NCI-H82 treated with DMSO at 0.1 percent for 48 hours (cell line): Measurements from ENCODE around the gene ILDR2.

Source experiments
- DNase-seq: peaks from one replicate; lab custom pipeline; 2025; ENCODE audit not compliant: unreplicated experiment; lab: John Stamatoyannopoulos, UW

The ILDR2 gene

DNA sequence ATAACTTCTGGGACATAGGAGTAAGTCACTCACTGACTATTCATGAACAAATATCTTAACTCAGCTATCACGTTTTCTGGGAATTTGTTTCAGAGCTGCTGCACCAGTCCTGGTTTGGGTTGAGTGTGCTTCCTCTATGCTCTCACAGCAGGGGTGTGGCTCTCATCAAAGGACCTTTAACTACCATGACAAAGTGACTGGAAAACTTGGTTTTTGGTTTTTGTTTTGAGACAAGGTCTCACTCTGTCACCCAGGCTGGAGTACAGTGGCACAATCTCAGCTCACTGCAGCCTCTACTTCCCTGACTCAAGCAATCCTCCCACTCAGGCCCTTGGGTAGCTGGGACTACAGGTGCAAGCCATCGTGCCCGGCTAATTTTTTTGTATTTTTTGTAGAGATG lies 4.1 kb downstream of the ILDR2 start:
- DNase-seq = no peak

DNA sequence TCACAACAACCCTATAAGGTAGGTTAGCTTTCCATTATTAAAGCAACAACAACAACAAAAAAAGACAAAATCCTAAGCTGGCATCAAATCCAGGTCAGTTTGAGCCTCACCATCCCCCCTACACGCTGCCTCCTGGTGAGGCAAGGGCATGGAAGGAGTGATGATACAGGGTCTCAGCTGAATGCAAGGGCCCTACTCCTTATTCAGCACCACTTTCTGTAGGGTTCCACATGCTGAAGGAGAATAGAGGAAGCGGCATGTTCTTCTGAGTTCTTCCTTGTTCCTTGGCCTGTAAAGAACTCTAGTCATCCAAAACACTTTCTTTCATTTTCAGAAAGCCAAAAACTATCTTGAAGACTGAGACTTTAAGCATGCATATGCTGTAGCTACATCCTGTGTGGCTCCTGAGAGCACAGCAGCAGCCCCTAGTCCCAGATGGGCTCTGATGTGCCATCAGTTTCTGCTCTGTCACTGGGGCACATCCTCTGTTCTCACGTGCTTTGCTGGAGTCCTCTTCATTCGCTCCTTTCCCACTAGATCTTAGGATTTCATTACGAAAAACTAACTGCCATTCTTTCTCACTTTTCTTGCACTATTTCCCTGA lies 6.2 kb downstream of the ILDR2 start:
- no peak for DNase-seq

DNA sequence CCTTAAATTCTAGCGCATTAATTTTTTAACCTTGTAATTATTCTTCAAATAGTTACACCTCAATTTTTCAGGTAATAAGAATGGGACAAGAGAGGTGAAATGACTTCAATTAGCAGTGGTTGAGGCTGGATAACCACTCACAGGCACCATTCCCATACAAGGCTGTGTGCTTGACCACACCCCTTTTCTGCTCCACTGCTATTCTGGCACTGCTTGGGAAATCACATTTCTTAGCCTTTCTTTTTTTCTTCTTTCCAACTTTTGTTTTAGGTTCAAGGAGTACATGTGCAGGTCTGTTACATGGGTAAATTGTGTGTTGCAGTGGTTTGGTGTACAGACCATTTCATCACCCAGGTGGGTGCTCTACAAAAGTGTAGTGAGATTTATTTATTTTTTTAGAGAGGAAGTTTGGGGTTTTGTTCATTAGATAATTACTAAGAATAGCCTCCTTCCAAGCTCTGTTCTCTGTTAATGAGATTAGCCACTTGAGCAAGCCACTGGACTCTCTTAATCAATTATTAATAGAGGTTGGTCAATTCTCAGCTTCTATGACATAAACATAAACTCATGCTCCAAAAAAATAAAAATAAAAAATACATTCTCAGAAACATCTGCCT lies 14.4 kb downstream of the ILDR2 start:
- no peak for DNase-seq

DNA sequence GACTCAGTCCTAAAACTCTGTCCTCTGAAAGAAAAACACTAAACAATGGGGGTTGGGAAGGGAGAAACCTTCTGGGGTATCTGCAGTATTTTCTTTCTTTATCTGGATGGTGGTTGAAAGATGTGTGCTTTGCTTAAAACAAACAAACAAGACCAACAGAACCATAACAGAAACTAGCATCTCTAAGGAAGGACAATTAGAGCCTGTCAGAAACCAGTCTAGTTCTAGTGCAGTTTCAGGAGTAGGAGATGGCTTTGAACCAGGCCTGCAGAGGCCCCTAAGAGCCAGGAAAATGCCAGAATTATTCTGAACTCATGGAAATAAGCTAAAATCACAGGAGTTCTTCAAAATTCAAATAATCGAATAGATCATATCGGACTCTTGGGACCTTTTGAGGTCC lies 18.5 kb downstream of the ILDR2 start:
- DNase-seq = no peak

DNA sequence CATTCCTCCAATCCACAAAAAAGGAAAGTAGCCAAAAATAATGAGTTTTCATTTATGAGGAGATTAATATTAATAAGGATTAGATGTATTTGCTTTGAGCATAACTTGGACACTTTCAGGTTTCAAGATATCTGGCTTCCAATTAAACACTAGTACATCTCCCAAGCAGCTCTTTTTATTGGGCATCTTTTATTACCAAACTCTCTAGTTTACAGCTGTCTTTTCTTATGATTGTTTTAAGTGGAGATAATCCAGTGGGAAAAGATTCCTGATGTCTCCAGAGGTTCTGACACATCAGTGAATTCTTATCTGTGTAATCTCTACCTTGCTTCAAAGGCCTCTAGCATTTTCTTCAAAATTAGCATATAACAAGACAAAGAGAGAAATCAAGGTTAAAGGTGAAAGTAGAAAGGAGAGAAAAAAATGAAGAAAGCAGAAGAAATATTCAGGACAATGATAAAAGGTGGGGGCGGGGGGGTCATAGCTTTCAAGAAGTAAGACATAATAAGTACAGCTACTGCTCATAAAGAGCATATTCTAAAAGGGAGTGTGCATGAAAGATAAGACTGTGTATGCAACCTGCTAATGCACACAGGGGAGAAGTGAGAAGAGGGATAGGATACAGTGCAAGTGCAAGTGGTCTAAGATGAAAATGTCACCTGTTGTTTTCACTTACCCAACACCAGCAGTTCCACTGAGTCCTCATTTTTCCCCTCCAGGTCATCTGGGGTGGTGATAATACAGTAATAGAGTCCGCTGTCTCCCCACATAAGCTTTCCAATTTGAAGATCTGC lies 19.1 kb downstream of the ILDR2 start:
- DNase-seq = no peak

DNA sequence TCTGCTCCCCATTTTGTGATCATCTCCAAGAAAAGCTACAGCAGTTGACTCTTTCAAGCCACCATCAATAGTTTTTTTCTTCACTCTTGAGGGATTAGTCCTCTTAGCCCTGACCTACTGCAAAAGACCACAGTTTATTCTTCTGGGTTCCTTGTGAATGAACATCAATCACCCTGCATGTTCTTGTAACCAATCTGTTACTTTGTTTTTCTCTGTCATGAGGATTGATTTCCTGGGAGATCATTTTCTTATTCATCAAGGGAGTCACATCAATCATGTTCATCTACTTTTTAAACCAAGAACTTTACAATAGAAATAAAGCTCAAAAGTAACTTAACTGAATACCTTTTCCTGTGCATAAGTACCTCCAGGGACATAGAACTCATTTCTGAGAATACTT lies 21.8 kb downstream of the ILDR2 start:
- no peak for DNase-seq

DNA sequence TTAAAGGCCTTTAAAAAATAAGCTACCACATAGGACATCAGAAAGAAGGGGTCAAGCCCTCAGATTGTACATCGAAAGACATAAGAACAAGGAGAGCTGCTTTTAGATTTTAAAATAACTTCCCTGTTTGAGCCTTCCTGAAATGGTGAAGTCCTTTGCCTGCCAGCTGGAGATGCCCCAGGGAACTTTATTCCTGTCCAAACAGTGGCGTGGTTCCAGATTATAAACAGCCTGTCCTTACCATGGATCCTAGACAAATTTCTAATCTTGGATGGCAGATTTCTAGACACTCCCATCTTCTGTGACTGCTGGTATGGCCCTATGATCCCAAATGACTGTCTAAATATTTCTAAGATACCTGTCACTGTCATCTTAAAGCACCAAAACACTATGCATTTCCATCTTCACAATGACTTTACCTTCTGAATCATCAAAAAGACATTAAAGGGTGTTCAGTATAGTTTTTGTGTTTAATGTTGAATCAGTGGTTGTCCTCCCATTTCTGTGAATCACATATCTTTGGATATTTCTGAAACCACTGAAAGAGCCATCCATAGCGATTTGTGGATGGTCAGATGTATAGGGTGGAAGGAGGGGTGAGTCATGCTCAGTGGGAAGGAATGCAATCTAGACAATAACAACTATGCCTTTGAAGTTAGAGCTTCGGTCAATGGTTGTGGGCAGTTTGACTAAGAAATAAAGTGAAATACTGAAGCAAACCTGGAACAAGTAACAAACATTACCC lies 23.2 kb downstream of the ILDR2 start:
- no peak for DNase-seq

DNA sequence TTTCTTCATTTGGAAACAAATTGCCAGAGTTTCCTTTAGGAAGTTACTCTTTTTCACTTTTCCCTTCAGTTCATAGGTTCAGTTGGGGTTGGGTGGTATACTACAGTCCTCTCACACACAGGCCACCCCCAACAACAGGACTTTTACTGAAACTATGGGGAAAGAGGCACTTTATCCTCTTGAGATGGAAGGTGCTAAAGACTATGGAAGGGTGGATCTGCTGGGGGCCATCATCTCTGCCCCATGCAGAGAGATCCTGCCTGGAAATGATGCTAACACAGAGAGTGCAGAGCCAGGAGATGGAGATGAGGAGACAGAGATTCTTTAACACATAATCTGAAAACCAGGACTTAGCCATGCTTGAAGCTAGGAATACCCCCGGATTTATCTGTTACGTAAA lies 24.3 kb downstream of the ILDR2 start:
- DNase-seq = no peak

DNA sequence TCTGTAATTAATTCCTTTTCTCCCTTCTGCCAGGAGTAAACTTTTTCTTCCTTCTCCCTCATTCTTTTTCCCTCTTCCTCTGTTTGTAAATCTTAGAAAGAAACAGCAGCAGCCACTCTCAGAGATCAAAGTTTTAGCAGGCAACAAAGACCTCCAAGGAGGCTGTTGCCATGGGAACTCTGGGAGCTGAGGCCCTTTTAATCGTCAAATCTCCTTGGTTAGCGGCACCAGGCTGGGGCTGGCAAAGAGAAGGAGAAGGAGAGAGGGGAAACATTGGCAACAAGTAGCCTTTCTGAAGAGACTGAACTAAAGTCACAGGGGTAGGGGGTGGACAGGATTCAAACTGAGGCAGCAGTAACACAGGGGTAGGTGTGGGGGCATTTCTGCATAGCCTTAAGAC lies 25.2 kb downstream of the ILDR2 start:
- no peak for DNase-seq

DNA sequence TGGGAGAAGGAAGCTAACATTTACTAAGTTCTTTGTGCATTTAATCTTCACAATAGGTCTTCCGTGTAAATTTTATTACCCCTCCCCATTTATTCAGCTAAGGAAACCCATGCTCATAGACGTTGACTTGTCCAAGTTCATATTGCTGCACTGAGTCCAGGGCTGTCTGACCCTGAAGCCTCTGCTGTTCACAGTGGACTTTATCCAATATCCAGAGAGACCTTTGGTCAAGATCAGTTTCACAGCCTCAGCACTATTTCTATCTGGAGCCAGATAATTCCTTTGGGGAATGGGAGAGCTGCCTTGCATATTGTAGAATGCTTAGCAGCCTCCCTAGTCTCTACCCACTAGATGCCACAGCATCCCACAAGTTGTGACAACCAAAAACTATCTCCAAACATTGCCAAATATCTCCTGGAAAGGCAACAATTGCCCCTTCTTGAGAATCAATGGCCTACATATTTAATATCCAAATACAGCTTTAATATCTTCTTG lies 26.4 kb downstream of the ILDR2 start:
- no peak for DNase-seq

DNA sequence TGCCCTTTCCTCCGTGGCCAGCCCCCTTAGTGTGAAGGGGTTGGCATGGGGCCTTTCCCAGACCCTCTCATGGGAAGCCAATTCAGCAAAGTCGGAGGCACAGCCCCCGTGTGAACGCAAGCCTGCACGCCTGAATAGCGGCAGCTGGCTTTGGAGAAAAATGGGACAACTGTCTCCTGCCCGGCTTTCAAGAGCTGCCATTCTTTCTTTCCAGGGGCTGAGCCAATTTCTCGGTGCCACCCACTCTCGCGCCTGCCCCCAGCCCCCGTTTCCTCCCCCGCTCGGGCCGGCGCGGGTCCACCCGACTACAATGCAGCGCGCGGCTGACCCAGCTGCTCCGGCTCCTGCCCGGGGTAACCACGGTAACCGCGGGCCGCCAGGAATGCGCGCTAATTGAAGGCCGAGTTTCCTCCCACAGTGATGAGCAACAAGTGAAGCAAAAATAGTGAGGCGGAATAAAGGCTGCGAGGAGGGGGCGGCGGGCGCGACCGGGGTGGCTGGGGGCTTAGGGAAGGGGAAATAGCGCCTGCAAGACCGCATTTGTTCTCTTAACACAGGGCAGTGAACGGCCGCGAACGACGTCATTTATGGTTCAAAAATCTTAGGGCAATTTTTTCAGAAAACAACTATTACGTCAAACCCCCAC lies 27.8 kb downstream of the ILDR2 start:
- DNase-seq = no peak

DNA sequence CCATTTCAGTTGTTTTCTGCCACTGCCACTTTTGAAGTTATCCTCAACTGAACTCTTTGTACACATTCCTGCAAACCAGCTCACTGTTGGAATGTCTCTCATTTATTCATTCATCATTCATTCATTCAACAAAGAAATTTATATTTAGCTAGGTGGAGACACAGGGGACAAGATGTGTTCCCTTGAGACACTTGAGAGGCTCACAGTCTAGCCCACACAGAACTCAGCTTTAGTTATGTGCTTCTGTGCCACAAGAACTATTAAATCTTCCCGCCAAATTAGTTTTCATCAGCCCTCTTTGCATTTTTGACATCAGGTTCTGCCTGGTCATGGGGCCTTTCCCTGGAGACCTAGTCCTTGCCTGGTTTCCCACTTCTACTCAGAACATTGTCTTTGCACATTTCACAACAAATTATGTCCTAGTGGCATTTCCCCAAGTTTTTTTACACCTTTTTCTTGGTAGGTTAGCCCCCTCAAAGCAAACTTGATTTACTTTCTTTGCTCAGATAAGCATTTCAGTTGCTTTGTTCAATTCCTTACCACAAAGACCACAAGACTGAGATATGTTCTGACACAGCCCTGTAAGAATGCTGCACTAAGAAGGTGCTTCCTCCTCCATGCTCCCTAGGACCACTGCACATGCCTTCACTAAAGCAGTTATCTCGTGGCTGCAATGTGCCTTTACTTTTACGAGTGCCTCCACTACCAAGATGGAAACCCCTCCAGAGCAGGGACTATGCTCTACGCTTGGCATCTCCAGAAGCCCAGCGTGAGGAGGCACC lies 31.0 kb downstream of the ILDR2 start:
- DNase-seq = no peak

DNA sequence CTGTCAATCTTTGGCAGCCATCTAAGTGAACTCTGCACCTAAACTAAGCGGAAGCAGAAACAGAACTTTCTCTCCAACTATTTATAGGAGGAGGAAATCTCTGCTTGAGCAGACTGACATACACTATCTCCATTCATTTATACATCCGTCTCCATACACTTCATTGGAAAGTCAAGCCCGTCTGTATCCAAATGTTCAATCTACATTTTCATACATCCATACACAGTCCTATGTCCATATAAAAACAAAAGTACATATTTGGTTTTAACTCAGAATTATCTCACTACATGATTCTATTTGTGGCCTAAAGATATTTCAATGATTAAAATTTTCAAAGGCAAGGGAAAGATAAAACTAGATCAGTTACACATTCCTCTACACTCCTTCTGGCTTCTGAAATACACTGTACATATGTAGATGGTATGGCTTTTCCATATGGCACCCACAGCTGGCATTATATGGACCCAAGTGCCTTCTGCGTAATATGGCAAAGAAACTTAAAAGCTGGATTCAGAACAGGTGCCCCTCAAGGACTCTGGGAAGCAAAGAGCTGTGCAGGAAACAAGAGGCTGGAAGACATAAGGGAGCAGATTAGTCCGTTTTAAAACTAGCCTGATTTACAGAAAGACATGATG lies 35.5 kb downstream of the ILDR2 start:
- no peak for DNase-seq

DNA sequence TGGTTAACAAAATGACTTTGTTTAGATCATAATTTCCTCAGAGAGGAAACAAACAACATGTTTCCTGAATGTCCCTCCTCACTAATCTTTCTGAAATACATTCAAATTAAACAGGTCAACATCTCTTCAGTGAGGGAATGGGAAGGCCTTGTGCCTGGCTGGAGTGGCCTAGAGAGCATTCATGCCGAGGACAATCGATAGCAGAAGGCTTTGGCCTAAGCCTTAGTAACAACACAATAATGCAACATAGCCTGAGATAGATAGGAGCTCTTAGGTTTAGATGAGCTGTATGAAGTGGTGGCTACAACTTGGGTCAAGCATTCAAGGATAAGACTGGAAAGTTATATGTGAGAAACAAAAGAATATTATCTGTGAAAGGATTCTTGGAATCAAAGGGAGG lies 37.4 kb downstream of the ILDR2 start:
- DNase-seq = no peak

DNA sequence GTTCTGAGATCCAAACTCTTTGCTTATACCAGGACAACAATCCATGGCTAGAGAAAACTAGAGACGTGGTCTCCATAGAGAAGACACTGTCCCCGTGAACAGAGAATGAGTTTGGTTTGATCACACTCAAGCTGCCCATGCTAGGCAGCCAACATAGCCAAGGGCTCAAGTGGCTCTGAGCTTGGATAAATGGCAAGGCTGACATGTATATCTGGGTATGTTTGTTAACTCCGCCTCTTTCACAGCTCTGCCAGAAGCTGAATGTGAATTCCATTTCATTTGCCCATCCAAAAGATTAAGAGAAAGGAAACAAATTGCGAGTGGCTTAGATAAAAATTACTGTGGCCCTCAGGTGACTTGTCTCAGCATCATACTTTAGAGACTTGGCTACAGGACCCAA lies 38.0 kb downstream of the ILDR2 start:
- DNase-seq = no peak

DNA sequence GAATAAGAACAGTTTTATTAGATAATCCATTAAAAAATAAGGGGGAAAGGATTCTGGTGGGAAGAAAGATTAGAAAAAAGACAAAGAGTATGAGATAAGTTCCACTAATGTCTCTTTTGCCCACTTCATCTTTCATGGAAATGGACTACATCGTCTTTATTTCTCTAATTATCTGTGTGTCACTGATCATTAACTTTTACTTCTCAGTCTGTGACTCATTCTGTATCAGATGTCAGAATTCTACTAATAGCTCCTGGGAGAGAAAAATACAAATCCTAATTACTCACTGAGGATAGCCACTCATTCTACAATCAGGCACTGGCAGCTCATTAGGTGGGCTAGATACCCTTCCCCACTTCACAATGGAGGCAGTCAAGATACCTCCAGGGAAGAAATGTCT lies 41.7 kb downstream of the ILDR2 start:
- DNase-seq = no peak

DNA sequence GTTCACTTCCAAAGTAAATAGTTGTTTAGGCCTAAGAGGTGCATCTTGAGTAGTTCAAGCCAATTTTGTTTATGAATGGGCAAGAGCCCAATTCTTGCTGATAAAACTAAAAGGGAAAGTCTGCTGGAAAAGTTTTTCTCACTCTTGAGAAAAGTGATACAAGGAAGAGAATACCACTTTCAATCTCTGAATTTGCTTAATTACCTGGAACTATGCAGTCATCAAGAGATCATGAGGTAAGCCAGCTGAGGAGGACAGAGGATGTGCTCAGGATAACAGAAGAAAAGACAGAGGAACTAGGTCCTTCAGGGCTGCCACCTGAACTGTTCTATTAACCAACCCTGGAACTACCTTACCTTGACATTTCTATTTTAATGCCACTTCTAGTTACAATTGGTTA lies 42.2 kb downstream of the ILDR2 start:
- DNase-seq = no peak

DNA sequence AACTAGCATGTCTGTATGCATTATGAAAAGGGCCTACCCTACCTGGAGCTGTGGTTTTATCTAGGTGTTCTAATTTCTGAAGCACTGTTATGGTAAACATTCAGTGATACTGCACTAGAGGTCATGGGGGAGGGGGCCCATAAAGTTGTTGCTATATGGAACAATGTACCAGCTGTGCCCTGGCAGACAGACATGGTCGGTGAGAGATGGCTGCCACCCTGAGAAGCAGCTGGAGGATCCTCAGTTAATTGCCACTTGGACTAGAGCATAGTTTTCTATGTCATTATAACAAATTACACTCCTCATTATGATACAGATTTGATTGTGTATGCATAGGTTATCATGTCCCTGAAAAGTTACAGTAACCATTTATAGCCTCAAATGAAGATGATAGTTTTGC lies 45.4 kb downstream of the ILDR2 start:
- DNase-seq = no peak

DNA sequence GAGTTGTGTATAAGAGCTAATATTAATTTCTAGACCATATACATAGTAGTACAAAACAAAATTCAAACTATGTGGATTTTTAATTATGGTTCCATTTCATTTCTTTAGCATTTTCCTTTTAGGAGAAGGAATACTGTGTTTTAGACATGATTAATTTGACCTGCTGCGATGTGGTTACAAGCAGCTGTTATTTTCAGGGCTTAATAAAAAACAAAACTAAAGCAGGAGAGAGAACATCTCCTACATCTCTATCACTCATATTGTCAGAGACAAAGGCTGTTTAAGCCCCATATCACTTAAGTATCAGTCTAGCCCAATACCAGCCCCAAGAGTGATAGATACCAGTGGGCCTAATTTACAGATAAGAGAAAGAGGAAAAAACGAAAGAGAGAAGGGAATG lies 47.6 kb downstream of the ILDR2 start:
- no peak for DNase-seq
